HepG2 (cell line): ENCODE measurements around the gene KMT2A. TPM values are rescaled to one million over a fixed set of nuclear protein-coding genes. Genes with fewer than 3 reads are reported as not detected.

Source experiments
- AKAP8 ChIP-seq: sonication (generic); formaldehyde crosslinking; IDR thresholded peaks from 2 replicates; pipeline ENCODE4 v1.5.1; 2020; ENCODE audit warnings: mild to moderate bottlenecking, missing genetic modification reagents
- BHLHE40 ChIP-seq: IDR thresholded peaks from 2 replicates; pipeline ENCODE4 v1.6.1; 2011; ENCODE audit warnings: low read length, improper control_type of control experiment
- BORCS8-MEF2B ChIP-seq: sonication (generic); formaldehyde crosslinking; IDR thresholded peaks from 2 replicates; pipeline ENCODE4 v1.8.0; 2022; ENCODE audit warnings: mild to moderate bottlenecking, missing genetic modification reagents
- CREM ChIP-seq, 2 experiments: sonication (generic) in 1 of 2; formaldehyde crosslinking in 1 of 2; IDR thresholded peaks; 2 replicates each; pipeline versions ENCODE4 v1.4.0 to v1.6.1; 2016 to 2020; ENCODE audit warnings: antibody characterized with exemption in 1 of 2, mild to moderate bottlenecking in 1 of 2, missing genetic modification reagents in 1 of 2
- DNMT3B ChIP-seq: conservative IDR thresholded peaks from 2 replicates; pipeline ENCODE4 v1.6.1; 2016; ENCODE audit warnings: missing biosample characterization, control low read depth
- FOXA1 ChIP-seq, 2 experiments: fragments of 450-650 bp in 1 of 2; sonication (generic) in 1 of 2; formaldehyde crosslinking in 1 of 2; IDR thresholded peaks; 2 replicates each; pipeline versions ENCODE4 v1.4.0 to v1.6.1; 2016 to 2020; ENCODE audit warnings: missing genetic modification reagents in 1 of 2
- GPN1 ChIP-seq: sonication (generic); formaldehyde crosslinking; IDR thresholded peaks from 2 replicates; pipeline ENCODE4 v1.5.1; 2020; ENCODE audit warnings: missing genetic modification reagents, borderline replicate concordance
- HDAC2 ChIP-seq: sonication (generic); formaldehyde crosslinking; IDR thresholded peaks from 2 replicates; pipeline ENCODE4 v1.4.0; 2020; ENCODE audit warnings: missing genetic modification reagents
- HNRNPLL ChIP-seq: fragments of 200-400 bp; formaldehyde crosslinking; IDR thresholded peaks from 2 replicates; pipeline ENCODE4 v1.6.1; 2017; ENCODE audit warnings: mild to moderate bottlenecking, low read depth, low read length; ENCODE audit not compliant: poor library complexity, severe bottlenecking
- KDM5A ChIP-seq: fragments of 200-600 bp; sonication (generic); IDR thresholded peaks from 2 replicates; pipeline ENCODE4 v1.7.0; 2018; ENCODE audit warnings: antibody characterized with exemption, mild to moderate bottlenecking, low read length, borderline replicate concordance
- MED13 ChIP-seq: sonication (generic); formaldehyde crosslinking; IDR thresholded peaks from 2 replicates; pipeline ENCODE4 v1.5.0; 2020; ENCODE audit warnings: missing genetic modification reagents
- MTF2 ChIP-seq: sonication (generic); formaldehyde crosslinking; IDR thresholded peaks from 2 replicates; pipeline ENCODE4 v1.5.0; 2020; ENCODE audit warnings: missing genetic modification reagents, borderline replicate concordance
- NCOR1 ChIP-seq: fragments of 200-600 bp; sonication (generic); IDR thresholded peaks from 2 replicates; pipeline ENCODE4 v1.7.0; 2017; ENCODE audit warnings: antibody characterized with exemption, low read length, borderline replicate concordance
- NR2F2 ChIP-seq: IDR thresholded peaks from 2 replicates; pipeline ENCODE4 v1.6.1; 2012; ENCODE audit warnings: low read depth, inconsistent platforms, borderline replicate concordance
- PAWR ChIP-seq: sonication (generic); formaldehyde crosslinking; IDR thresholded peaks from 2 replicates; pipeline ENCODE4 v1.4.0; 2020; ENCODE audit warnings: missing genetic modification reagents, mild to moderate bottlenecking, borderline replicate concordance
- RXRB ChIP-seq: IDR thresholded peaks from 2 replicates; pipeline ENCODE4 v1.6.1; 2016; ENCODE audit warnings: borderline replicate concordance, missing genetic modification reagents, missing compliant biosample characterization
- SIN3A ChIP-seq: IDR thresholded peaks from 2 replicates; pipeline ENCODE4 v1.6.1; 2011; ENCODE audit warnings: low read depth, mild to moderate bottlenecking, control low read depth, low read length, borderline replicate concordance
- SIN3B ChIP-seq: fragments of 150-350 bp; IDR thresholded peaks from 2 replicates; pipeline ENCODE4 v1.6.1; 2014; ENCODE audit warnings: low read length
- ZNF230 ChIP-seq: sonication (generic); formaldehyde crosslinking; IDR thresholded peaks from 2 replicates; pipeline ENCODE4 v1.4.0; 2020; ENCODE audit warnings: mild to moderate bottlenecking, missing genetic modification reagents
- ZNF33A ChIP-seq: sonication (generic); formaldehyde crosslinking; IDR thresholded peaks from 2 replicates; pipeline ENCODE4 v1.5.1; 2020; ENCODE audit warnings: missing genetic modification reagents, mild to moderate bottlenecking, moderate library complexity, borderline replicate concordance
- ZNF556 ChIP-seq: sonication (generic); formaldehyde crosslinking; IDR thresholded peaks from 2 replicates; pipeline ENCODE4 v1.4.0; 2020; ENCODE audit warnings: mild to moderate bottlenecking, missing genetic modification reagents, borderline replicate concordance
- ZNF709 ChIP-seq: sonication (generic); formaldehyde crosslinking; IDR thresholded peaks from 2 replicates; pipeline ENCODE4 v1.5.0; 2020; ENCODE audit warnings: mild to moderate bottlenecking, missing genetic modification reagents
- ZNF879 ChIP-seq: sonication (generic); formaldehyde crosslinking; IDR thresholded peaks from 2 replicates; pipeline ENCODE4 v1.8.1; 2023; ENCODE audit warnings: missing genetic modification reagents
- ZSCAN31 ChIP-seq: sonication (generic); formaldehyde crosslinking; IDR thresholded peaks from 2 replicates; pipeline ENCODE4 v1.5.0; 2020; ENCODE audit warnings: low read depth, mild to moderate bottlenecking, missing genetic modification reagents
- polyA plus RNA-seq, 8 experiments: library from polyadenylated mRNA; depleted of rRNA in 3 of 8; stranded (reverse) in 7 of 8; unstranded in 1 of 8; fragments of >200 nt; fragmentation: Illumina TruSeq in 4 of 8; extraction: Trizol in 4 of 8; gene quantifications; 2 replicates each; pipeline versions ENCODE4 v1.2.1 to v1.2.3, GENCODE V29; 2011 to 2016; ENCODE audit warnings: low read depth in 4 of 8, missing spikeins in 1 of 8, mixed read lengths in 1 of 8; ENCODE audit not compliant: insufficient read depth in 1 of 8
- total RNA-seq, 5 experiments: library from RNA; depleted of rRNA; stranded (reverse); fragments of >200 nt; fragmentation: Illumina TruSeq; extraction: Trizol; gene quantifications; 2 replicates each; pipeline ENCODE4 v1.2.3, GENCODE V29; 2016; ENCODE audit warnings: low read depth in 1 of 5
- TF ChIP-seq, protein P1 (sequence below): sonication (generic); formaldehyde crosslinking; IDR thresholded peaks from 2 replicates; pipeline ENCODE4 v1.9.0; 2021; ENCODE audit warnings: missing genetic modification reagents, borderline replicate concordance
- TF ChIP-seq, protein P2 (sequence below): sonication (generic); formaldehyde crosslinking; conservative IDR thresholded peaks from 2 replicates; pipeline ENCODE4 v1.8.0; 2022; ENCODE audit warnings: low read depth, missing genetic modification reagents
- TF ChIP-seq, protein P3 (sequence below): sonication (generic); formaldehyde crosslinking; IDR thresholded peaks from 2 replicates; pipeline ENCODE4 v1.4.0; 2020; ENCODE audit warnings: mild to moderate bottlenecking, low read depth, missing genetic modification reagents

The KMT2A gene
- total and polyA plus RNA-seq, 2 of the 13 experiments (the other 11 are each of a cell fraction or from before 2014, with no cell fraction given), result 12.4 to 20.0 TPM

DNA sequence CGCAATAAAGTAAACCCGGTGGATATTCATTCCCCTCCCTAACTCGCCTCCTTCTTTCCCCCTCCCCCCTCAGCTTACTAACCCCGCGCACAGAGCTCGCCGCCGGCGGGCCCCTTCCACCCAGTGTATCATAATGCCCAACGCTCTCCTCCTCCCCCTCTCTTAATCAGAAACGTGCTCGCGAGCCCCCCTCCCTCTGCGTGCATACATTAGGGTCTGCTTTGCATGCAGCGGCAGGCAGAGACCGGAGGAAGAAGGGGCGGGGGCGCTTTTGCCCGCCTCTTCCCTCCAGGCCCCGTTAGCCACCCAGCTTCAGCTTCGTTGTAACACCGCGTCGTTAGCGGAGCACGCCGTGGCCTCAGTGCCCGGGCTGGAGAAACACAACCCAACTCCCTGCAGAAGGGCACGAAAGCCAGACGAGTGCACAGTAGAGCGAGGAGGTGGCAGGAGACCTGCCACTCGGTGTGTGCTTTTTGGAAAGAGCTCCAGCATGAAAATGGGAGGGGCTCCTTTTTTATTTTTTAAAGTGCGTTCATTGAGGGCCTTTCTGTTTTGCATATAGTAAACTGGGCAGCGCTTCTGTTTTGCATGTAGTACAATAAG lies 901 bp upstream of the KMT2A start (continued):
- TF ChIP-seq ZNF33A (CRISPR knock-in tag) (no peak), BHLHE40 (peak; percentile 37; the same call in 1 of the 2 replicates), DNMT3B (no peak), AKAP8 (no peak), MED13 (CRISPR knock-in tag) (no peak), MTF2 (CRISPR knock-in tag) (no peak), SIN3B (no peak), HNRNPLL (peak; percentile 73), SIN3A (peak; percentile 25; the same call in 1 of the 2 replicates), ZNF230 (CRISPR knock-in tag) (no peak), BORCS8-MEF2B (peak; percentile 62; the same call in 1 of the 2 replicates), ZNF556 (no peak), HDAC2 (no peak), CREM (IDR thresholded peaks at IDR 0.05) (0 out of 2 replicates have a peak, but pooled peaks have one; percentile 16), CREM (CRISPR knock-in tag; IDR thresholded peaks at IDR 0.05) (no peak), FOXA1 (IDR thresholded peaks at IDR 0.05) (no peak), FOXA1 (CRISPR knock-in tag; IDR thresholded peaks at IDR 0.05) (peak; percentile 25; the same call in 1 of the 2 replicates), ZSCAN31 (CRISPR knock-in tag) (no peak), NR2F2 (no peak), ZNF879 (CRISPR knock-in tag) (no peak), ZNF709 (CRISPR knock-in tag) (0 out of 2 replicates have a peak, but pooled peaks have one; percentile 29), GPN1 (no peak), RXRB (CRISPR knock-in tag) (no peak; the same call in 1 of the 2 replicates), KDM5A (peak; percentile 37), PAWR (no peak), NCOR1 (no peak)
- TF ChIP-seq, protein P1, sequence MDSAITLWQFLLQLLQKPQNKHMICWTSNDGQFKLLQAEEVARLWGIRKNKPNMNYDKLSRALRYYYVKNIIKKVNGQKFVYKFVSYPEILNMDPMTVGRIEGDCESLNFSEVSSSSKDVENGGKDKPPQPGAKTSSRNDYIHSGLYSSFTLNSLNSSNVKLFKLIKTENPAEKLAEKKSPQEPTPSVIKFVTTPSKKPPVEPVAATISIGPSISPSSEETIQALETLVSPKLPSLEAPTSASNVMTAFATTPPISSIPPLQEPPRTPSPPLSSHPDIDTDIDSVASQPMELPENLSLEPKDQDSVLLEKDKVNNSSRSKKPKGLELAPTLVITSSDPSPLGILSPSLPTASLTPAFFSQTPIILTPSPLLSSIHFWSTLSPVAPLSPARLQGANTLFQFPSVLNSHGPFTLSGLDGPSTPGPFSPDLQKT (CRISPR knock-in tag), result no peak
- TF ChIP-seq, protein P2, sequence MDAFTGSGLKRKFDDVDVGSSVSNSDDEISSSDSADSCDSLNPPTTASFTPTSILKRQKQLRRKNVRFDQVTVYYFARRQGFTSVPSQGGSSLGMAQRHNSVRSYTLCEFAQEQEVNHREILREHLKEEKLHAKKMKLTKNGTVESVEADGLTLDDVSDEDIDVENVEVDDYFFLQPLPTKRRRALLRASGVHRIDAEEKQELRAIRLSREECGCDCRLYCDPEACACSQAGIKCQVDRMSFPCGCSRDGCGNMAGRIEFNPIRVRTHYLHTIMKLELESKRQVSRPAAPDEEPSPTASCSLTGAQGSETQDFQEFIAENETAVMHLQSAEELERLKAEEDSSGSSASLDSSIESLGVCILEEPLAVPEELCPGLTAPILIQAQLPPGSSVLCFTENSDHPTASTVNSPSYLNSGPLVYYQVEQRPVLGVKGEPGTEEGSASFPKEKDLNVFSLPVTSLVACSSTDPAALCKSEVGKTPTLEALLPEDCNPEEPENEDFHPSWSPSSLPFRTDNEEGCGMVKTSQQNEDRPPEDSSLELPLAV (CRISPR knock-in tag), result no peak
- TF ChIP-seq, protein P3, sequence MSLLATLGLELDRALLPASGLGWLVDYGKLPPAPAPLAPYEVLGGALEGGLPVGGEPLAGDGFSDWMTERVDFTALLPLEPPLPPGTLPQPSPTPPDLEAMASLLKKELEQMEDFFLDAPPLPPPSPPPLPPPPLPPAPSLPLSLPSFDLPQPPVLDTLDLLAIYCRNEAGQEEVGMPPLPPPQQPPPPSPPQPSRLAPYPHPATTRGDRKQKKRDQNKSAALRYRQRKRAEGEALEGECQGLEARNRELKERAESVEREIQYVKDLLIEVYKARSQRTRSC (CRISPR knock-in tag), result no peak
